Measurements from ENCODE around the gene ZNF500.

- TF ChIP-seq CTCF (IDR thresholded peaks at IDR 0.05) (no peak), POLR2A (IDR thresholded peaks at IDR 0.05) (no peak)
Measured at GRCh38 chr16:4765511-4766474, 1.2 kb downstream of the ZNF500 start.

Measured in right lobe of liver (tissue), 4 donors.